Calu3 (cell line): ENCODE data around the gene RNF217. TPM values are rescaled to one million over a fixed set of nuclear protein-coding genes. Genes with fewer than 3 reads are reported as not detected.

Source experiments
- BruUV-seq: library from RNA; stranded (reverse); fragments of 400-500 nt; replicated peaks from 2 replicates; lab custom pipeline; 2021; lab: Mats Ljungman, UMichigan
- CTCF ChIA-PET: fragments of 300-600 bp; sonication (Branson Sonifier 250); formaldehyde crosslinking; loops from one replicate; lab custom pipeline; 2022; ENCODE audit warnings: antibody characterized with exemption; lab: Charles Lee
- DNase-seq: peaks from one replicate; pipeline ENCODE4 v3.0.0; 2022
- H3K27ac Mint-ChIP-seq: one replicate; pipeline ENCODE4 v1.8.0; 2022; ENCODE audit warnings: mixed read lengths; ENCODE audit not compliant: unreplicated experiment
- H3K27me3 Mint-ChIP-seq: one replicate; pipeline ENCODE4 v1.8.0; 2022; ENCODE audit warnings: mixed read lengths; ENCODE audit not compliant: unreplicated experiment
- H3K36me3 Mint-ChIP-seq: one replicate; pipeline ENCODE4 v1.8.0; 2022; ENCODE audit warnings: mild to moderate bottlenecking, moderate library complexity, mixed read lengths; ENCODE audit not compliant: insufficient read depth, unreplicated experiment
- H3K4me1 Mint-ChIP-seq: one replicate; pipeline ENCODE4 v1.8.0; 2022; ENCODE audit warnings: mild to moderate bottlenecking, low read depth, mixed read lengths; ENCODE audit not compliant: unreplicated experiment
- H3K4me3 Mint-ChIP-seq: one replicate; pipeline ENCODE4 v1.8.0; 2022; ENCODE audit warnings: mild to moderate bottlenecking, low read depth, moderate library complexity, mixed read lengths; ENCODE audit not compliant: unreplicated experiment
- H3K9me3 Mint-ChIP-seq: one replicate; pipeline ENCODE4 v1.8.0; 2022; ENCODE audit warnings: low read depth, mixed read lengths; ENCODE audit not compliant: unreplicated experiment
- intact Hi-C: fragments of 100-400 bp; cut with micrococcal nuclease; formaldehyde crosslinking; loops from one replicate; pipeline ENCODE4 v1.10.0; 2022; ENCODE audit not compliant: unreplicated experiment
- total RNA-seq: library from RNA; stranded (reverse); gene quantifications from 2 replicates; pipeline ENCODE4 v1.2.3, GENCODE V29; 2022
- TF ChIP-seq, protein P1 (sequence below): fragments of 200-600 bp; IDR thresholded peaks from one replicate; pipeline ENCODE4 v1.8.0; 2022; ENCODE audit warnings: antibody characterized with exemption; ENCODE audit not compliant: unreplicated experiment

RNF217 gene
- total RNA-seq, 1 experiment from 2014 or later = 15.4 TPM

DNA sequence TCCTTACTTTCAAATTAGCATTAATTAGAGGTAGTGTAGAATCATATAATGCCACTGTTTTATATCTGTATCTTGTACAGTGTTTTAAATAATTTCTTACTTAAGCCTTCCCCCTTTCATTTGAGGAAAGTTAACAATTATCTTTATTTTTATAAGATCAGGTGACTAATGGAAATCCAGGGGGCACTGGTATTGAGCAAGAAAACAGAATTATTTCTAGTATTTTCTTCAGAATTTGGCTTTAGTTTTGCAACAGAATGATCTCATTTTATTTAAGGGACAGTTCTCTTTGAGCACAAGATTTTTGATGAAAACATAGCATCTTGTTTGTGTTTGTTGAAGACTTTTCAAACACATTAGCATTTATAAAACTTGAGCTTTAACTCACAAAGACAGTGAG lies 55.9 kb downstream of the RNF217 start:
- no peaks in the 10 kb centered on the region for H3K9me3 Mint-ChIP-seq
- H3K4me3 Mint-ChIP-seq = no peak overlapping the region

DNA sequence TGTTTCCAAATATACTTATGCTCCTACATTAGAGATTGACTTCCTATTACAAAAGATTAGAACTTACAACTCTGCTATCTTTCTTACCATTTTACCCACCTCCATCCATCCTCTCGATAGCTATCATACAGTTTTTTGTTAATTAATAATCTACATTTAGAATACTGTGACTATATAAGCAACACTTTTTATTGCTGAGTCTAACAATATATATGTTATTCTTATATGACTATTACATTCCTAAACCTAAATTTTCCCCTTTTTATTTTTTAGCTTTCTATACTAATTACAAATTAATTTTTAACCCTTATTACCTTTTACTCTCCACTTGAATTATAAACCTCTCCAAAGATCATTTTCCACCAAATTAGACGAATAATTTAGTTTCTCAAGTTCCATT lies 57.0 kb downstream of the RNF217 start:
- intact Hi-C loops = no loop called here
- no TSS peak for BruUV-seq
- peaks cover 1% of the 10 kb centered on the region for H3K4me1 Mint-ChIP-seq
- H3K4me3 Mint-ChIP-seq = no peak overlapping the region
- no peak overlapping the region for H3K27ac Mint-ChIP-seq
- CTCF ChIA-PET = interaction anchor here (0.6 kb wide), 1 partner anchor 138 kb away, joined by 3 read pairs; no protein-coding TSS in a partner anchor
- no peaks in the 10 kb centered on the region for H3K9me3 Mint-ChIP-seq
- DNase-seq = no peak
- no peaks in the 10 kb centered on the region for H3K36me3 Mint-ChIP-seq
- TF ChIP-seq, protein P1, sequence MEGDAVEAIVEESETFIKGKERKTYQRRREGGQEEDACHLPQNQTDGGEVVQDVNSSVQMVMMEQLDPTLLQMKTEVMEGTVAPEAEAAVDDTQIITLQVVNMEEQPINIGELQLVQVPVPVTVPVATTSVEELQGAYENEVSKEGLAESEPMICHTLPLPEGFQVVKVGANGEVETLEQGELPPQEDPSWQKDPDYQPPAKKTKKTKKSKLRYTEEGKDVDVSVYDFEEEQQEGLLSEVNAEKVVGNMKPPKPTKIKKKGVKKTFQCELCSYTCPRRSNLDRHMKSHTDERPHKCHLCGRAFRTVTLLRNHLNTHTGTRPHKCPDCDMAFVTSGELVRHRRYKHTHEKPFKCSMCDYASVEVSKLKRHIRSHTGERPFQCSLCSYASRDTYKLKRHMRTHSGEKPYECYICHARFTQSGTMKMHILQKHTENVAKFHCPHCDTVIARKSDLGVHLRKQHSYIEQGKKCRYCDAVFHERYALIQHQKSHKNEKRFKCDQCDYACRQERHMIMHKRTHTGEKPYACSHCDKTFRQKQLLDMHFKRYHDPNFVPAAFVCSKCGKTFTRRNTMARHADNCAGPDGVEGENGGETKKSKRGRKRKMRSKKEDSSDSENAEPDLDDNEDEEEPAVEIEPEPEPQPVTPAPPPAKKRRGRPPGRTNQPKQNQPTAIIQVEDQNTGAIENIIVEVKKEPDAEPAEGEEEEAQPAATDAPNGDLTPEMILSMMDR = no peak
- H3K27me3 Mint-ChIP-seq = no peaks in the 10 kb centered on the region

More for the DNA sequence above, 55.9 kb downstream of the RNF217 start:
- peaks cover 13% of the 10 kb centered on the region for H3K4me1 Mint-ChIP-seq
- CTCF ChIA-PET = no interaction called here
- intact Hi-C loops = no loop called here
- no peak for DNase-seq
- peaks cover 3% of the 10 kb centered on the region for H3K36me3 Mint-ChIP-seq
- no peaks in the 10 kb centered on the region for H3K27me3 Mint-ChIP-seq
- no peak overlapping the region for H3K27ac Mint-ChIP-seq
- BruUV-seq = no TSS peak
- TF ChIP-seq, protein P1 = no peak

DNA sequence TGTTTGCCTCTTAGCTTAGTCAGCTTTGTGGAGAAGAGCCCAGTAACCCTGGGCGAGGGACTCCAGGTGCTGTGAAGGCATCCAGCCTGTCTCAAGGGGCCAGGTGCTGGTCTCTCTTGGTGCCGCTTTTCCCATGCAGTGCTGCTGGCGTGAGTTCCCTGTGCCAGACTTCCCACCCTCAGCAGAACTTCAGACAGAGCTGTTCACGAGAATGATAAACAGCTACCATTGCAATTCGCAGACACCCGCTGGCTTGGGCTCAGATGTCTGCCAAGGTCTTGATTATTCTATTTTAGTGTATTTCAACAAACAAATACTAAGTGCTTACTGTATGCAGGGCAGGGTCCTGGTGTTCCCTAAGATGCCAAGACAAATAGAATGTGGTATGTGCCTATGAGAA lies 57.7 kb downstream of the RNF217 start:
- intact Hi-C loops = no loop called here
- no peaks in the 10 kb centered on the region for H3K9me3 Mint-ChIP-seq
- DNase-seq = no peak
- no peaks in the 10 kb centered on the region for H3K4me1 Mint-ChIP-seq
- H3K27ac Mint-ChIP-seq = no peak overlapping the region
- H3K27me3 Mint-ChIP-seq = no peaks in the 10 kb centered on the region
- H3K4me3 Mint-ChIP-seq = no peak overlapping the region
- H3K36me3 Mint-ChIP-seq = no peaks in the 10 kb centered on the region
- TF ChIP-seq, protein P1 = no peak
- CTCF ChIA-PET = no interaction called here
- BruUV-seq = no TSS peak

DNA sequence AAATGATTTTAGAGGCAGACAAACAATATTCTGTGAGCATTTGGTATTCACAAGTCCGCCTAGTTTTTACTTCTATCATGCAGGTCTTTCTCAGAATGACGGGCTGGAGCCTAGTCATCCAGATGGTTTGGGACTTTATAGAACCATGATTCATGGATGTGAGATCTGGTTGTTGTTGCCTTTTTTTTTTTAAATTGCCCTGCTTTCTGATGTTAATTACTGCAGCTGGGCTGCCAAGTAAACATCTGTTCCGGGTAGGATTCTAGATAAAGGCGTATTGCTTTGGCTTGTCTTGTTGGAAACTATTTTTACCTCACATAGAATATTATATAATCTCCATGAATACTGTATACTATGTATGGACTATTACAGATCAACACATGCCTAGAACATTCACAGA lies 58.1 kb downstream of the RNF217 start:
- no peak overlapping the region for H3K27ac Mint-ChIP-seq
- no peaks in the 10 kb centered on the region for H3K4me1 Mint-ChIP-seq
- no peak overlapping the region for H3K4me3 Mint-ChIP-seq
- intact Hi-C loops = no loop called here
- BruUV-seq = no TSS peak
- CTCF ChIA-PET = no interaction called here
- TF ChIP-seq, protein P1 = no peak
- no peaks in the 10 kb centered on the region for H3K9me3 Mint-ChIP-seq
- DNase-seq = no peak
- no peaks in the 10 kb centered on the region for H3K36me3 Mint-ChIP-seq
- no peaks in the 10 kb centered on the region for H3K27me3 Mint-ChIP-seq
